GM19372 (cell line): Measurements from ENCODE around the gene CMAS.
"Not testable (repeated sequence)": the region's sequence is repeated elsewhere in the genome, so short reads cannot be mapped to it uniquely, and the experiment has no call there.

Experiments
- ATAC-seq: cut with Tn5 transposase; IDR thresholded peaks from one replicate; pipeline ENCODE4 v1.9.1; 2021; ENCODE audit warnings: mild to moderate bottlenecking, low read depth, moderate library complexity; ENCODE audit not compliant: unreplicated experiment

The CMAS gene

DNA sequence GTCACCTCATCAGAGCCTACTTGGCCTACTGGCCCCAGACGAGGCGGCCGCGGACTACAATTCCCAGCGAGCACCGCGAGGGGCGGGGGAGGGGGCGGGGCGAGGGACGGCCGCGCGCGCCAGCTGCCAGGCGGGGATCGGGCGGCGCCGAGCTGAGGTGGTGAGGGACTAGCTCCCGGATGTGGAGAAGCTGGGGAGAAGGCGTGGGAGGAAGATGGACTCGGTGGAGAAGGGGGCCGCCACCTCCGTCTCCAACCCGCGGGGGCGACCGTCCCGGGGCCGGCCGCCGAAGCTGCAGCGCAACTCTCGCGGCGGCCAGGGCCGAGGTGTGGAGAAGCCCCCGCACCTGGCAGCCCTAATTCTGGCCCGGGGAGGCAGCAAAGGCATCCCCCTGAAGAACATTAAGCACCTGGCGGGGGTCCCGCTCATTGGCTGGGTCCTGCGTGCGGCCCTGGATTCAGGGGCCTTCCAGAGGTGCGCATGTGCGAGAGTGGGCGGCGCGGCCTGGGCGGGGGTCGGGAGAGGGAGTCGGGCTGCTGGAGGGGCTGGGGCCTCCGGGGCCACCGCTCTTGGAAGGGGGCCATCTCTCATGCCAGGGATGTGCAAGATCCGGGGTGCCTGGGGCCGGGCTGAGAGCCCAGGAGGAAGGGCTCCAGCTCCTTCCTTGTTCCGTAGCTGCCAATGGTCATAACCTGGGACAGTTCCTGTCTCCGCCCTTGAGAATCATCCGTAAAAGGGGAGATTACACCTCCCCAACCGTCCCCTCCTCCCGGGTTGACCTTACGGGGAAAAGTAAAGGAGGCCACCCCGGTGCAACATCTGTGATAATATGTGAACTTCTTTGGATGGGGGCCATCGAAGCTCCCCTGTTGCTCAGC is at the start of gene CMAS:
TSS of gene CMAS (plus strand) at position 129 of the 878 bp plus-strand sequence. CDS start at position 215, 86 bp downstream.
- ATAC-seq = peak; percentile 86

- ATAC-seq = no peak
Measured at GRCh38 chr12:21998295-21998694, 47.7 kb upstream of the CMAS start.

DNA sequence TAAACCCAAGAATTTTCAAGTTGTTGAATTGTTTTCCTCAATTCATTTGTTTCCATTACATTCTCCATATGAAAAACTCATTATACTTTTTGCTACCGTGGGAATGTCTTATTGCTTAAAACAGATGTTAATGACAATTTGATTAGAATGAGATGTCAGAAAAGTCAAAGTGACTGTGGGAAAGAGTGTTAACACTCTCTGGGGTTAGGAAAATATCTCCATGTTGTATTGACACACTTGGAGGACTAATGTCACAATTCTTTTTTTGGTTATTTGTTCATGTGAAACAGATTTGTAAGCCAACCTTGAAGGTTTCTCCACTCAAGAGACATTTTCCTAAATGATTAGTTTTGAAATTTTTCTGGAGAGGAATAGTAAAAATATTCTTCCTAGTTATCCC is 47.2 kb upstream of the CMAS start:
- no peak for ATAC-seq

DNA sequence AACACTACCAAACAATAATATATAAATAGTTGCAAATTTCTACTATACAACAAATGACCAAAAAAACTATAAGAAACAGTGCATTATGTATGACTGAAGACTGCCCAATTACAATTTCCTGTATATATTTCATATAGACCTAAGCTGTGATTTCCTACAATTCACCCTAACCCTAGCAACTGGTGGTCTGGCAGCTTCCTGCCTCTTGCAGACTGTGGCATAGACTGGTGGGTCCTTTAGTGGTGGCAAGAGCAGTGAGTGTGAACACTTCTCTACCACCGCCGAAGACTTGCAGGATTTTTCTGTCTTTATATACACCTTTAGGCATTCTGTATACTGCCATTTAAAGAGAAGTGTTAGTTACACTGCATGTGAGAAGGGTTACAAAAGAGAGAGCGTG is 43.6 kb upstream of the CMAS start:
- ATAC-seq = no peak

GRCh38 chr12:22007794-22008193 is 38.2 kb upstream of the CMAS start:
- not testable (repeated sequence) for ATAC-seq

- ATAC-seq = no peak
Measured at GRCh38 chr12:22008196-22008595, 37.8 kb upstream of the CMAS start.

DNA sequence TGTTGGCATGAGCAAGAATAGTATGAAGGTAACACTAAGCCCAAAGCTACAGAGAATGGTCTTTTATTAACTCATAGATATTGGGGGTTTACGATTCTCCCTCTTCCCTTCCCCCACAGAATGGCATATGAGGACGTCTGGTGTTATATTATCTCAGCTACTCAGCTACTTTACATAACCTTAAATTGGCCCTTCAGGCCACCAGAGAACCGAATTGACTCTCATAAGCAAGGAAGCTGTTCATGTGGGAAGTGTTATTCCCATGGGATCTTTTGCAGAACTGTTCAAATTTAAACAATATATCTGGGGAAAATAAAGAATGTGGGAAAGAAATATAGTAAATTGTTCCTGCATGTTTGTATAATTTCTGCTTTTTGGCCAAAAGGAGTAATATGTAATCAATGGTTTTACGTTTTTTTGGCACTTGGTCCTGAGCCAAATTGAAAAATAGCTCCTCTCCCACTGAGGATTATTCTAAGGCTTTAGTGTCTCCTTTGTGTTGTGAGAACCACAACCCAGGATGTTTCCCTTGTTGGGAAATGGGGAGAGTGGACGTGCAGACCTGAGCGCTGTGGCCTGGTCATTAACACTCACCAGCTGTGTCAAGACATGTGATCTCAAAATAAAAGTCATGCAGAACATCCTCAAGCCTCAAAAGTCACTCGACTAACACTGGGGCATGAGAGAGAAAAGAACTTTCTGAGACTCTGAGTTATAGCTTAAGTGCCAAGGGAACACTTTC is 31.8 kb upstream of the CMAS start:
- ATAC-seq = no peak

GRCh38 chr12:22014783-22015144 is 31.3 kb upstream of the CMAS start:
- ATAC-seq = no peak

DNA sequence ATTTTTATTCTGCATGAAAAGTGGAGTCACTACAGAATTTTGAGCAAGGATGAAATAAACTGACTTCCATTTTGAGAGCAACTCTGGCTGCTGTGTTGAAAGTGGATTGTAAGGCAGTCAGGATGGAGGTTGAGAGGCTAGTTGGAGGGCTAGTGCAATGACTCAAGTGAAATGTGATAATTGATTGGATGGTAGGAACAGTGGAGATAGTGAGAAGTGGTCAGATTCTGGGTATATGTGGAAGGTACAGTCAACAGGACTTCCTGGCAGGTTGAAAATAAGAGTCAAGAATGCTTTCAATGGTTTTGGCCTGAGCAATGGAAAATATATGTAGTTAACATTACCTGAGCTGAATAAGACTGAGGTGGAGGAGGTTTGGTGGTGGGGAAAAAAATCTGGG is 29.0 kb upstream of the CMAS start:
- ATAC-seq = no peak

DNA sequence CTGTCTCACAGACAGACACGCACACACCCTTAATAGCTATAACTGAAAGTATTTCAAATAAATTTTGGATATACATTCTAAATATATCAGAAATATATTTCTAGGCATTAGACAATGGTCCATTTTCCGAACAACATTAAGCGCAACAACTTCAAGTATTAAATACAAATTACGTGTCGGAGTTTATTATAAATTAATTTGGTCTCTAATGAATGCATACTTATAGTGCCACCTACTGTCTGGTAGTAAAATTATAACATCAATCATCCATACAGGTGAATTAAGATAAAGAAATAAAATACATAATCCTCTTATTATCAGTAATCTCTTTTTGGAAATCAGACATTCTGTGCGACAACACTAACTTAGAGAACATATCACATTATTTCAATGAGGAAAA is 27.2 kb upstream of the CMAS start:
- no peak for ATAC-seq

- not testable (repeated sequence) for ATAC-seq
Measured at GRCh38 chr12:22023489-22023888, 22.5 kb upstream of the CMAS start.

DNA sequence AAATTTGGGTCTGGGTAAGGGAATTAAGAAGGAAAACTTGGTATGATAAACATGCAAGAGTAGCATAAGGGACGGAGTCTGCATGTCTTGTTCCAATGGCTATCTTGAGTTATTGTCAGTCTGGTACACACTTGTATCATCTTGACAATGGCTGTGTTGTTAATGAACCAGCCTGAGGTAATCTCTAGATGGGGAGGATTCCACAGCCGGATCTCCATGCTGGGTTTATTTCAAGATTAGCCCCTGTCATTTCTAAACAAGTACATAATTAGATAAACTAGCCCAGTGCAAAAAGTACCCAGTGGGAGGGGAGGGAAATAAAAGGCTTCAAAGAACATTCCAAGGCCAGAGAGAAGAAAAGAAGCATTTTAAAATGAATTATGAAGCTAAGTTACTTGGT is 16.5 kb upstream of the CMAS start:
- no peak for ATAC-seq

GRCh38 chr12:22029991-22030390 is 16.0 kb upstream of the CMAS start:
- no peak for ATAC-seq

GRCh38 chr12:22032732-22033131 is 13.3 kb upstream of the CMAS start:
- ATAC-seq = no peak

GRCh38 chr12:22034709-22035506 is 11.1 kb upstream of the CMAS start:
- ATAC-seq = no peak

DNA sequence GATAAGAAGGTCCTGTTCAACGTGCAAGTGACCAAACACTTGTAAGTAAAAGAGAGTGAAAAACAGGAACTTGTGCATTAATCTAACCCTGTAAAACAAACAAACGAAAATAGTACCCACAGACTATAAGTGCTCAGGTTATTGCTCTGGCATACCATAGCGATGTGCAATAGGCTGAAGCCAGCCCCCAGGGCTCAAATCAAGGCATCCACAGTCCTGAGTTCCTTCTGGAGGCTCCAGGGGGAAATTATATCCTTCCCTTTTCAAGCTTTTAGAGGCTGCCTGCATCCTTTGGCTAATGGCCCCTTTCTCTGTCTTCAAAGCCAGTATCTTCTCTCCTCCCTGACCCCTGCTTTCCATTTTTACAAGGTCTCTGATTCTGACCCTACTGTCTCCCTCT is 8.1 kb upstream of the CMAS start:
- ATAC-seq = no peak

- ATAC-seq = no peak
Measured at GRCh38 chr12:22038734-22039133, 7.3 kb upstream of the CMAS start.

DNA sequence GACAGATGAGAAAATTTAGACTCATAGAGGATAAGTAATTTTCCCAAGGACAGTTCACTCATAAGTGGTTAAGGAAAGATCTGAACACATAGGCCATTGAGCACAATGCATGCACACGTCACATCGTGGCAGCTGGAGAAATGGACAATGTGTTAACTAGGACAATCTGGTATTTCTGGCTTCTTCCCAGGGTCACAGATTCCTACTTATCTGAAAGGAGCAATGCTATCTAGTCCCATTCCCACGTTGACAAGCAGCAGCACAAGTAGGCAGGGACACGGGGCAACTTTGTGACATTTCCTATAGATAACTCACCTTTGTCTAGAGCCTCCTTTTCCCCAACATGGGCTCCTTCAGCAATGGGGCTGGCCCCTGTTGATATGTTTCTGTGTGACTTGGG is 6.7 kb upstream of the CMAS start:
- ATAC-seq = no peak

- ATAC-seq = no peak
Measured at GRCh38 chr12:22042976-22043669, 2.9 kb upstream of the CMAS start.

DNA sequence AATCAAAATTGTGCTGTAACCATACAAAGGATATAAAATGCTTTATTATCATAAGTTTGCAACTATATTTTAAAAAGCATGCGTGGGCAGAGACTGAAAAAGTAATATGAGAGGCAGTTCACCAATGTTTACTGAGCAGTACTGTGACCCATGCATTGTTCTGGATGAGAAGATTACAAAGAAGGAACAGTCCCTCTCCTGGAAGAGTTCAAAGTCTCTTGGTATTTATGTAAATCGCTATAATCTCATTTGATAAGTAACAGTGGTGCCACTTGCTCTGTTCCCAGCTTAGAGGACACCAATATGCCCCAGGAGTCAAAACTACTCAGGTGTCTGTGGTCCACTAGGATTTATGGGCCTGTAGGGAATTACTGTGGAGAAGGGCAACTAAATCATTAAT is 2.1 kb upstream of the CMAS start:
- no peak for ATAC-seq
